ENCODE measurements around the gene EYS.

Gene EYS

GRCh38 chr6:63713332-63713731 is 1993.7 kb downstream of the EYS start:
- TF ChIP-seq CTCF (IDR thresholded peaks at IDR 0.05), result no peak

- TF ChIP-seq CTCF (IDR thresholded peaks at IDR 0.05), result no peak
Observed at GRCh38 chr6:63709148-63709547, 1997.9 kb downstream of the EYS start.

- TF ChIP-seq CTCF (IDR thresholded peaks at IDR 0.05), result no peak
Observed at GRCh38 chr6:63708631-63709030, 1998.4 kb downstream of the EYS start.

- no peak for TF ChIP-seq CTCF (IDR thresholded peaks at IDR 0.05)
Observed at GRCh38 chr6:63706630-63707029, 2000.4 kb downstream of the EYS start.

- no peak for TF ChIP-seq CTCF (IDR thresholded peaks at IDR 0.05)
Observed at GRCh38 chr6:63705707-63706106, 2001.3 kb downstream of the EYS start.

- no peak for TF ChIP-seq CTCF (IDR thresholded peaks at IDR 0.05)
Observed at GRCh38 chr6:63690221-63690620, 2016.8 kb downstream of the EYS start.

GRCh38 chr6:63689421-63689820 is 2017.6 kb downstream of the EYS start:
- no peak for TF ChIP-seq CTCF (IDR thresholded peaks at IDR 0.05)

Measured in LNCAP (cell line).